Renal cortical epithelial cell (primary cell): Measurements from ENCODE around the gene MARVELD1. TPM values are rescaled to one million over a fixed set of nuclear protein-coding genes. Genes with fewer than 3 reads are reported as not detected.

Source experiments
- DNase-seq: peaks from one replicate; pipeline ENCODE4 v3.0.0-alpha.2; 2011; ENCODE audit warnings: low read depth
- total RNA-seq: library from RNA; depleted of rRNA; stranded (reverse); fragments of >200 nt; gene quantifications from 2 replicates; pipeline ENCODE4 v1.2.3, GENCODE V29; 2014

The MARVELD1 gene
- total RNA-seq, 1 donor from 2014 or later = 17.5 TPM

- DNase-seq = no peak
Measured at GRCh38 chr10:97721871-97722780, 8.6 kb downstream of the MARVELD1 start.

- no peak for DNase-seq
Measured at GRCh38 chr10:97723001-97723400, 9.5 kb downstream of the MARVELD1 start.

- DNase-seq = no peak
Measured at GRCh38 chr10:97724341-97724941, 10.9 kb downstream of the MARVELD1 start.

GRCh38 chr10:97726636-97727178 is 13.2 kb downstream of the MARVELD1 start:
- DNase-seq = peak; percentile 81

GRCh38 chr10:97729014-97729413 is 15.5 kb downstream of the MARVELD1 start:
- no peak for DNase-seq

- peak; percentile 66 for DNase-seq
Measured at GRCh38 chr10:97731346-97732051, 18.0 kb downstream of the MARVELD1 start.

GRCh38 chr10:97732052-97732359 is 18.5 kb downstream of the MARVELD1 start:
- no peak for DNase-seq

- peak; percentile 43 for DNase-seq
Measured at GRCh38 chr10:97733256-97733655, 19.7 kb downstream of the MARVELD1 start.

GRCh38 chr10:97734021-97734420 is 20.5 kb downstream of the MARVELD1 start:
- DNase-seq = no peak

GRCh38 chr10:97736403-97736901 is 22.9 kb downstream of the MARVELD1 start:
- no peak for DNase-seq

- DNase-seq = peak; percentile 87
Measured at GRCh38 chr10:97736902-97737769, 23.6 kb downstream of the MARVELD1 start, which contains the start of gene ZFYVE27. Gene ZFYVE27, plus strand, starts transcription at chr10:97737128. Its CDS starts 1,350 bp downstream, at chr10:97738478.

- DNase-seq = no peak
Measured at GRCh38 chr10:97737770-97738265, 24.3 kb downstream of the MARVELD1 start.

- DNase-seq = no peak
Measured at GRCh38 chr10:97738616-97739015, 25.1 kb downstream of the MARVELD1 start.

- DNase-seq = no peak
Measured at GRCh38 chr10:97740613-97741012, 27.1 kb downstream of the MARVELD1 start.

- DNase-seq = no peak
Measured at GRCh38 chr10:97743169-97743943, 29.8 kb downstream of the MARVELD1 start.

GRCh38 chr10:97744405-97745035 is 31.0 kb downstream of the MARVELD1 start:
- DNase-seq = no peak

GRCh38 chr10:97747573-97747972 is 34.0 kb downstream of the MARVELD1 start:
- DNase-seq = no peak

- no peak for DNase-seq
Measured at GRCh38 chr10:97748116-97748515, 34.6 kb downstream of the MARVELD1 start.

- DNase-seq = no peak
Measured at GRCh38 chr10:97752956-97753355, 39.4 kb downstream of the MARVELD1 start.

- DNase-seq = no peak
Measured at GRCh38 chr10:97754726-97755125, 41.2 kb downstream of the MARVELD1 start.
